IPS DF 6.9 (cell line): Measurements from ENCODE around the gene SRA1.
"Not testable (repeated sequence)": the region's sequence is repeated elsewhere in the genome, so short reads cannot be mapped to it uniquely, and the experiment has no call there.

Experiments
- DNase-seq: peaks from one replicate; pipeline ENCODE4 v3.0.0-alpha.2; 2013; ENCODE audit warnings: low read depth, low spot score
- H3K27ac ChIP-seq: one replicate; pipeline ENCODE4 v1.5.1; 2013; ENCODE audit warnings: low read length, control low read depth
- H3K27me3 ChIP-seq: 2 replicates; pipeline ENCODE4 v1.6.1; 2013; ENCODE audit warnings: mild to moderate bottlenecking, low read length; ENCODE audit not compliant: control insufficient read depth, insufficient read depth
- H3K36me3 ChIP-seq: 2 replicates; pipeline ENCODE4 v1.6.1; 2013; ENCODE audit warnings: low read length; ENCODE audit not compliant: control insufficient read depth, insufficient read depth
- H3K4me1 ChIP-seq: 2 replicates; pipeline ENCODE4 v1.6.1; 2013; ENCODE audit warnings: low read length; ENCODE audit not compliant: control insufficient read depth, insufficient read depth
- H3K4me3 ChIP-seq: 2 replicates; pipeline ENCODE4 v1.5.1; 2013; ENCODE audit warnings: mild to moderate bottlenecking, low read length
- H3K9me3 ChIP-seq: 2 replicates; pipeline ENCODE4 v1.6.1; 2013; ENCODE audit warnings: low read length, inconsistent platforms; ENCODE audit not compliant: control insufficient read depth, insufficient read depth
- WGBS: extraction: QIAGEN DNeasy Blood & Tissue Kit; methylation state at CpG from one replicate; pipeline ENCODE4 v1.1.7; 2013; ENCODE audit warnings: mixed read lengths, missing lambda C conversion rate; ENCODE audit not compliant: insufficient read length, insufficient coverage; 5-methylcytosine and 5-hydroxymethylcytosine counted together

SRA1 gene

GRCh38 chr5:140593070-140593469, 35.8 kb upstream of the SRA1 start:
- H3K36me3 ChIP-seq, H3K4me3 ChIP-seq: not testable (repeated sequence)

GRCh38 chr5:140591747-140592372, 34.6 kb upstream of the SRA1 start:
- H3K4me1 ChIP-seq, result no peaks in the 10 kb centered on the region
- H3K36me3 ChIP-seq, result no peaks in the 10 kb centered on the region
- H3K27ac ChIP-seq, result no peak overlapping the region
- H3K9me3 ChIP-seq, result no peaks in the 10 kb centered on the region
- no peak overlapping the region for H3K4me3 ChIP-seq
- no peak for DNase-seq
- WGBS, result no CpG with 5 or more reads among the region's 5 CpGs
- H3K27me3 ChIP-seq, result no peaks in the 10 kb centered on the region

More at GRCh38 chr5:140593070-140593469, 35.8 kb upstream of the SRA1 start:
- H3K4me1 ChIP-seq, DNase-seq, H3K27me3 ChIP-seq, H3K9me3 ChIP-seq, H3K27ac ChIP-seq: not testable (repeated sequence)
- no CpG with 5 or more reads among the region's 14 CpGs for WGBS

GRCh38 chr5:140590861-140591260, 33.6 kb upstream of the SRA1 start:
- Histone ChIP-seq H3K9me3 (no peaks in the 10 kb centered on the region), H3K36me3 (no peaks in the 10 kb centered on the region), H3K4me3 (no peak overlapping the region), H3K4me1 (no peaks in the 10 kb centered on the region), H3K27me3 (no peaks in the 10 kb centered on the region), H3K27ac (no peak overlapping the region)
- no CpG with 5 or more reads among the region's 7 CpGs for WGBS
- no peak for DNase-seq

GRCh38 chr5:140588311-140589070, 31.2 kb upstream of the SRA1 start:
- no peak for DNase-seq
- no peaks in the 10 kb centered on the region for H3K27me3 ChIP-seq
- WGBS, result no CpG with 5 or more reads among the region's 5 CpGs
- no peak overlapping the region for H3K27ac ChIP-seq
- H3K36me3 ChIP-seq, result no peaks in the 10 kb centered on the region
- no peaks in the 10 kb centered on the region for H3K4me1 ChIP-seq
- no peaks in the 10 kb centered on the region for H3K9me3 ChIP-seq
- no peak overlapping the region for H3K4me3 ChIP-seq

GRCh38 chr5:140587495-140587894, 30.2 kb upstream of the SRA1 start:
- DNase-seq, result no peak
- H3K4me1 ChIP-seq, result no peaks in the 10 kb centered on the region
- H3K4me3 ChIP-seq, result no peak overlapping the region
- no peaks in the 10 kb centered on the region for H3K36me3 ChIP-seq
- no peaks in the 10 kb centered on the region for H3K27me3 ChIP-seq
- H3K27ac ChIP-seq, result no peak overlapping the region
- no peaks in the 10 kb centered on the region for H3K9me3 ChIP-seq
- no CpG with 5 or more reads among the region's 1 CpG for WGBS

GRCh38 chr5:140579188-140579747, 22.0 kb upstream of the SRA1 start:
- H3K4me1 ChIP-seq, H3K36me3 ChIP-seq, H3K27me3 ChIP-seq, H3K4me3 ChIP-seq, H3K9me3 ChIP-seq, H3K27ac ChIP-seq, DNase-seq: not testable (repeated sequence)
- WGBS, result no CpG with 5 or more reads among the region's 6 CpGs

- Histone ChIP-seq H3K36me3 (no peaks in the 10 kb centered on the region), H3K4me3 (no peak overlapping the region), H3K27me3 (no peaks in the 10 kb centered on the region), H3K4me1 (no peaks in the 10 kb centered on the region; the same call in 1 of the 2 replicates), H3K27ac (no peak overlapping the region), H3K9me3 (no peaks in the 10 kb centered on the region)
- DNase-seq, result no peak
- WGBS, result no CpG with 5 or more reads among the region's 2 CpGs
These were observed 19.5 kb upstream of the SRA1 start for GRCh38 chr5:140576776-140577201.

- no peak overlapping the region for H3K27ac ChIP-seq
- H3K36me3 ChIP-seq, result no peaks in the 10 kb centered on the region
- peak; percentile 22 for DNase-seq
- H3K4me3 ChIP-seq, result no peak overlapping the region
- H3K9me3 ChIP-seq, result no peaks in the 10 kb centered on the region
- no peaks in the 10 kb centered on the region for H3K27me3 ChIP-seq
- WGBS, result no CpG with 5 or more reads among the region's 8 CpGs
- H3K4me1 ChIP-seq, result no peaks in the 10 kb centered on the region; the same call in 1 of the 2 replicates
These were observed 18.0 kb upstream of the SRA1 start for GRCh38 chr5:140575309-140575708.

- Histone ChIP-seq H3K27me3 (no peaks in the 10 kb centered on the region), H3K27ac (no peak overlapping the region), H3K4me1 (no peaks in the 10 kb centered on the region; the same call in 1 of the 2 replicates), H3K36me3 (no peaks in the 10 kb centered on the region), H3K9me3 (no peaks in the 10 kb centered on the region), H3K4me3 (no peak overlapping the region)
- no peak for DNase-seq
- WGBS, result no CpG with 5 or more reads among the region's 3 CpGs
These were observed 16.9 kb upstream of the SRA1 start for GRCh38 chr5:140574165-140574564.

- Histone ChIP-seq H3K36me3 (no peaks in the 10 kb centered on the region), H3K9me3 (no peaks in the 10 kb centered on the region), H3K27me3 (no peaks in the 10 kb centered on the region), H3K4me1 (no peaks in the 10 kb centered on the region; the same call in 1 of the 2 replicates), H3K4me3 (no peak overlapping the region), H3K27ac (no peak overlapping the region)
- DNase-seq, result no peak
- WGBS, result no CpG with 5 or more reads among the region's 7 CpGs
These were observed 16.4 kb upstream of the SRA1 start for GRCh38 chr5:140573683-140574082.
